Peyer's patch (tissue), 4 donors: ENCODE data around the gene TNFAIP3.

Source experiments
- CTCF ChIP-seq, 6 experiments: fragments of 450-650 bp in 4 of 6; fragments of 200-600 bp in 2 of 6; sonication (generic) in 1 of 6; IDR thresholded peaks; one replicate each; pipeline ENCODE4 v1.5.1; 2017 to 2019; ENCODE audit warnings: antibody characterized with exemption in 6 of 6, mild to moderate bottlenecking in 3 of 6, moderate library complexity in 1 of 6
- POLR2A ChIP-seq, 2 donors: fragments of 450-650 bp; IDR thresholded peaks; one replicate each; pipeline ENCODE4 v1.5.1; 2017; ENCODE audit warnings: antibody characterized with exemption in 2 of 2, mild to moderate bottlenecking in 2 of 2, moderate library complexity in 2 of 2

- TF ChIP-seq CTCF (IDR thresholded peaks at IDR 0.05) = peak; percentile 0 to 42 (median 24)
- TF ChIP-seq POLR2A (IDR thresholded peaks at IDR 0.05) = peak in 1 of 2 donors; percentile 6
Measured at GRCh38 chr6:137870744-137871247, 3.7 kb downstream of the TNFAIP3 start.
